GM23338 (cell line): ENCODE measurements around the gene LHX3.

Source experiments
- CREB1 ChIP-seq: fragments of 250-450 bp; sonication (Bioruptor Pico); IDR thresholded peaks from 2 replicates; pipeline ENCODE4 v1.5.0; 2020; ENCODE audit warnings: low read depth, mild to moderate bottlenecking, moderate library complexity
- EZH2 ChIP-seq: fragments of 200-600 bp; sonication (generic); IDR thresholded peaks from one replicate; pipeline ENCODE4 v1.8.0; 2017; ENCODE audit warnings: antibody characterized with exemption, mild to moderate bottlenecking, low read depth; ENCODE audit not compliant: unreplicated experiment
- EZH2phosphoT487 ChIP-seq: fragments of 200-600 bp; sonication (generic); IDR thresholded peaks from one replicate; pipeline ENCODE4 v1.8.1; 2018; ENCODE audit warnings: antibody characterized with exemption; ENCODE audit not compliant: unreplicated experiment
- JUNB ChIP-seq: IDR thresholded peaks from one replicate; pipeline ENCODE4 v1.6.1; 2016; ENCODE audit warnings: antibody characterized with exemption; ENCODE audit not compliant: unreplicated experiment
- NANOG ChIP-seq: IDR thresholded peaks from 2 replicates; pipeline ENCODE4 v1.6.1; 2016; ENCODE audit warnings: antibody characterized with exemption, borderline replicate concordance
- POLR2AphosphoS5 ChIP-seq: IDR thresholded peaks from 2 replicates; pipeline ENCODE4 v1.6.1; 2016; ENCODE audit warnings: antibody characterized with exemption, low read depth
- STAT1 ChIP-seq: IDR thresholded peaks from one replicate; pipeline ENCODE4 v1.6.1; 2016; ENCODE audit warnings: antibody characterized with exemption; ENCODE audit not compliant: unreplicated experiment
- ZNF331 ChIP-seq: fragments of 250-450 bp; sonication (Bioruptor Pico); IDR thresholded peaks from 2 replicates; pipeline ENCODE4 v1.5.0; 2020; ENCODE audit warnings: low read depth, mild to moderate bottlenecking, moderate library complexity
- TF ChIP-seq, protein P1 (sequence below), 2 experiments: fragments of 200-600 bp in 1 of 2; sonication (generic) in 1 of 2; conservative IDR thresholded peaks; 2 replicates each; pipeline versions ENCODE4 v1.5.1 to v1.6.1; 2016 to 2017; ENCODE audit warnings: antibody characterized with exemption in 2 of 2, low read depth in 2 of 2, mild to moderate bottlenecking in 2 of 2, moderate library complexity in 1 of 2
- TF ChIP-seq, protein P2 (sequence below): IDR thresholded peaks from one replicate; pipeline ENCODE4 v1.6.1; 2018; ENCODE audit warnings: antibody characterized with exemption; ENCODE audit not compliant: unreplicated experiment
- TF ChIP-seq, protein P3 (sequence below): fragments of 250-450 bp; sonication (Bioruptor Pico); IDR thresholded peaks from 2 replicates; pipeline ENCODE4 v1.5.0; 2020; ENCODE audit warnings: mild to moderate bottlenecking, moderate library complexity
- TF ChIP-seq, protein P4 (sequence below): IDR thresholded peaks from 2 replicates; pipeline ENCODE4 v1.6.1; 2016; ENCODE audit warnings: antibody characterized with exemption

DNA sequence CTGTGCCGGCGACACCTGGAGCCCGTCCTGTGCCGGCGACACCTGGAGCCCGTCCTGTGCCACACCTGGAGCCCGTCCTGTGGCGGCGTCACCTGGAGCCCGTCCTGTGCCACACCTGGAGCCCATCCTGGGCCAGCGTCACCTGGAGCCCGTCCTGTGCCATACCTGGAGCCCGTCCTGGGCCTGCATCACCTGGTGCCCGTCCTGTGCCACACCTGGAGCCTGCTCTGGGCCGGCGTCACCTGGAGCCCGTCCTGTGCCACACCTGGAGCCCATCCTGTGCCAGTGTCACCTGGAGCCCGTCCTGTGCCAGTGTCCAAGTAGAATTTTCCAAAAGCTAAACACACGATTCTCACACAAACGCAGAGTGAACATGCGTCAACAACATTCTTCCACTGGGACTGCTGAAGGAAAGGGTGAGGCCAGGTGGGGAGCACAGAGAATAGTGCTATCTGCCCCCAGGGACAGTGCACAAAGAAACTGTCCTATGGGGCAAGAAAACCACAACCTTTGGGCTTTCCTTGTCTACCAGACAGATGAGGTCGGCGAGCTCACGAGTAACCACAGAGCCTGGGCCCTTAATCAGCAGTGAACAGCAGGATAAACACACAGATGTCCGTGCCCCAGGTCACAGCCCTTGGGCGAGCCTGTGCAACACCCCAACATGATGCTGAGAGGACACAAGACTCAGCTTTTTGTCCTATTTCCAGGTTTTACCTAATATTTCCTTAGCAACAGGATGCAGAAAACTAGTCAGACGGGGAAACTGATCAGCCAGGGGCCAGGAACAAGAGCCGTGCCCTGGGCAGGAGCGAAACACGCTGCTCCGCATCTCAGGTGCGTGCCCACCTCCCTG is 32.8 kb upstream of the LHX3 start:
- TF ChIP-seq EZH2: no peak
- TF ChIP-seq, protein P1, sequence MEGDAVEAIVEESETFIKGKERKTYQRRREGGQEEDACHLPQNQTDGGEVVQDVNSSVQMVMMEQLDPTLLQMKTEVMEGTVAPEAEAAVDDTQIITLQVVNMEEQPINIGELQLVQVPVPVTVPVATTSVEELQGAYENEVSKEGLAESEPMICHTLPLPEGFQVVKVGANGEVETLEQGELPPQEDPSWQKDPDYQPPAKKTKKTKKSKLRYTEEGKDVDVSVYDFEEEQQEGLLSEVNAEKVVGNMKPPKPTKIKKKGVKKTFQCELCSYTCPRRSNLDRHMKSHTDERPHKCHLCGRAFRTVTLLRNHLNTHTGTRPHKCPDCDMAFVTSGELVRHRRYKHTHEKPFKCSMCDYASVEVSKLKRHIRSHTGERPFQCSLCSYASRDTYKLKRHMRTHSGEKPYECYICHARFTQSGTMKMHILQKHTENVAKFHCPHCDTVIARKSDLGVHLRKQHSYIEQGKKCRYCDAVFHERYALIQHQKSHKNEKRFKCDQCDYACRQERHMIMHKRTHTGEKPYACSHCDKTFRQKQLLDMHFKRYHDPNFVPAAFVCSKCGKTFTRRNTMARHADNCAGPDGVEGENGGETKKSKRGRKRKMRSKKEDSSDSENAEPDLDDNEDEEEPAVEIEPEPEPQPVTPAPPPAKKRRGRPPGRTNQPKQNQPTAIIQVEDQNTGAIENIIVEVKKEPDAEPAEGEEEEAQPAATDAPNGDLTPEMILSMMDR (conservative IDR thresholded peaks at IDR 0.05; ENCODE audit: low read depth in 2 of 2): no peak
- TF ChIP-seq ZNF331 (CRISPR knock-in tag): no peak
- TF ChIP-seq, protein P2, sequence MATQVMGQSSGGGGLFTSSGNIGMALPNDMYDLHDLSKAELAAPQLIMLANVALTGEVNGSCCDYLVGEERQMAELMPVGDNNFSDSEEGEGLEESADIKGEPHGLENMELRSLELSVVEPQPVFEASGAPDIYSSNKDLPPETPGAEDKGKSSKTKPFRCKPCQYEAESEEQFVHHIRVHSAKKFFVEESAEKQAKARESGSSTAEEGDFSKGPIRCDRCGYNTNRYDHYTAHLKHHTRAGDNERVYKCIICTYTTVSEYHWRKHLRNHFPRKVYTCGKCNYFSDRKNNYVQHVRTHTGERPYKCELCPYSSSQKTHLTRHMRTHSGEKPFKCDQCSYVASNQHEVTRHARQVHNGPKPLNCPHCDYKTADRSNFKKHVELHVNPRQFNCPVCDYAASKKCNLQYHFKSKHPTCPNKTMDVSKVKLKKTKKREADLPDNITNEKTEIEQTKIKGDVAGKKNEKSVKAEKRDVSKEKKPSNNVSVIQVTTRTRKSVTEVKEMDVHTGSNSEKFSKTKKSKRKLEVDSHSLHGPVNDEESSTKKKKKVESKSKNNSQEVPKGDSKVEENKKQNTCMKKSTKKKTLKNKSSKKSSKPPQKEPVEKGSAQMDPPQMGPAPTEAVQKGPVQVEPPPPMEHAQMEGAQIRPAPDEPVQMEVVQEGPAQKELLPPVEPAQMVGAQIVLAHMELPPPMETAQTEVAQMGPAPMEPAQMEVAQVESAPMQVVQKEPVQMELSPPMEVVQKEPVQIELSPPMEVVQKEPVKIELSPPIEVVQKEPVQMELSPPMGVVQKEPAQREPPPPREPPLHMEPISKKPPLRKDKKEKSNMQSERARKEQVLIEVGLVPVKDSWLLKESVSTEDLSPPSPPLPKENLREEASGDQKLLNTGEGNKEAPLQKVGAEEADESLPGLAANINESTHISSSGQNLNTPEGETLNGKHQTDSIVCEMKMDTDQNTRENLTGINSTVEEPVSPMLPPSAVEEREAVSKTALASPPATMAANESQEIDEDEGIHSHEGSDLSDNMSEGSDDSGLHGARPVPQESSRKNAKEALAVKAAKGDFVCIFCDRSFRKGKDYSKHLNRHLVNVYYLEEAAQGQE: no peak
- no peak for TF ChIP-seq POLR2AphosphoS5
- TF ChIP-seq NANOG: no peak
- no peak for TF ChIP-seq STAT1
- TF ChIP-seq CREB1 (CRISPR knock-in tag): no peak
- no peak for TF ChIP-seq JUNB
- no peak for TF ChIP-seq EZH2phosphoT487
- TF ChIP-seq, protein P3, sequence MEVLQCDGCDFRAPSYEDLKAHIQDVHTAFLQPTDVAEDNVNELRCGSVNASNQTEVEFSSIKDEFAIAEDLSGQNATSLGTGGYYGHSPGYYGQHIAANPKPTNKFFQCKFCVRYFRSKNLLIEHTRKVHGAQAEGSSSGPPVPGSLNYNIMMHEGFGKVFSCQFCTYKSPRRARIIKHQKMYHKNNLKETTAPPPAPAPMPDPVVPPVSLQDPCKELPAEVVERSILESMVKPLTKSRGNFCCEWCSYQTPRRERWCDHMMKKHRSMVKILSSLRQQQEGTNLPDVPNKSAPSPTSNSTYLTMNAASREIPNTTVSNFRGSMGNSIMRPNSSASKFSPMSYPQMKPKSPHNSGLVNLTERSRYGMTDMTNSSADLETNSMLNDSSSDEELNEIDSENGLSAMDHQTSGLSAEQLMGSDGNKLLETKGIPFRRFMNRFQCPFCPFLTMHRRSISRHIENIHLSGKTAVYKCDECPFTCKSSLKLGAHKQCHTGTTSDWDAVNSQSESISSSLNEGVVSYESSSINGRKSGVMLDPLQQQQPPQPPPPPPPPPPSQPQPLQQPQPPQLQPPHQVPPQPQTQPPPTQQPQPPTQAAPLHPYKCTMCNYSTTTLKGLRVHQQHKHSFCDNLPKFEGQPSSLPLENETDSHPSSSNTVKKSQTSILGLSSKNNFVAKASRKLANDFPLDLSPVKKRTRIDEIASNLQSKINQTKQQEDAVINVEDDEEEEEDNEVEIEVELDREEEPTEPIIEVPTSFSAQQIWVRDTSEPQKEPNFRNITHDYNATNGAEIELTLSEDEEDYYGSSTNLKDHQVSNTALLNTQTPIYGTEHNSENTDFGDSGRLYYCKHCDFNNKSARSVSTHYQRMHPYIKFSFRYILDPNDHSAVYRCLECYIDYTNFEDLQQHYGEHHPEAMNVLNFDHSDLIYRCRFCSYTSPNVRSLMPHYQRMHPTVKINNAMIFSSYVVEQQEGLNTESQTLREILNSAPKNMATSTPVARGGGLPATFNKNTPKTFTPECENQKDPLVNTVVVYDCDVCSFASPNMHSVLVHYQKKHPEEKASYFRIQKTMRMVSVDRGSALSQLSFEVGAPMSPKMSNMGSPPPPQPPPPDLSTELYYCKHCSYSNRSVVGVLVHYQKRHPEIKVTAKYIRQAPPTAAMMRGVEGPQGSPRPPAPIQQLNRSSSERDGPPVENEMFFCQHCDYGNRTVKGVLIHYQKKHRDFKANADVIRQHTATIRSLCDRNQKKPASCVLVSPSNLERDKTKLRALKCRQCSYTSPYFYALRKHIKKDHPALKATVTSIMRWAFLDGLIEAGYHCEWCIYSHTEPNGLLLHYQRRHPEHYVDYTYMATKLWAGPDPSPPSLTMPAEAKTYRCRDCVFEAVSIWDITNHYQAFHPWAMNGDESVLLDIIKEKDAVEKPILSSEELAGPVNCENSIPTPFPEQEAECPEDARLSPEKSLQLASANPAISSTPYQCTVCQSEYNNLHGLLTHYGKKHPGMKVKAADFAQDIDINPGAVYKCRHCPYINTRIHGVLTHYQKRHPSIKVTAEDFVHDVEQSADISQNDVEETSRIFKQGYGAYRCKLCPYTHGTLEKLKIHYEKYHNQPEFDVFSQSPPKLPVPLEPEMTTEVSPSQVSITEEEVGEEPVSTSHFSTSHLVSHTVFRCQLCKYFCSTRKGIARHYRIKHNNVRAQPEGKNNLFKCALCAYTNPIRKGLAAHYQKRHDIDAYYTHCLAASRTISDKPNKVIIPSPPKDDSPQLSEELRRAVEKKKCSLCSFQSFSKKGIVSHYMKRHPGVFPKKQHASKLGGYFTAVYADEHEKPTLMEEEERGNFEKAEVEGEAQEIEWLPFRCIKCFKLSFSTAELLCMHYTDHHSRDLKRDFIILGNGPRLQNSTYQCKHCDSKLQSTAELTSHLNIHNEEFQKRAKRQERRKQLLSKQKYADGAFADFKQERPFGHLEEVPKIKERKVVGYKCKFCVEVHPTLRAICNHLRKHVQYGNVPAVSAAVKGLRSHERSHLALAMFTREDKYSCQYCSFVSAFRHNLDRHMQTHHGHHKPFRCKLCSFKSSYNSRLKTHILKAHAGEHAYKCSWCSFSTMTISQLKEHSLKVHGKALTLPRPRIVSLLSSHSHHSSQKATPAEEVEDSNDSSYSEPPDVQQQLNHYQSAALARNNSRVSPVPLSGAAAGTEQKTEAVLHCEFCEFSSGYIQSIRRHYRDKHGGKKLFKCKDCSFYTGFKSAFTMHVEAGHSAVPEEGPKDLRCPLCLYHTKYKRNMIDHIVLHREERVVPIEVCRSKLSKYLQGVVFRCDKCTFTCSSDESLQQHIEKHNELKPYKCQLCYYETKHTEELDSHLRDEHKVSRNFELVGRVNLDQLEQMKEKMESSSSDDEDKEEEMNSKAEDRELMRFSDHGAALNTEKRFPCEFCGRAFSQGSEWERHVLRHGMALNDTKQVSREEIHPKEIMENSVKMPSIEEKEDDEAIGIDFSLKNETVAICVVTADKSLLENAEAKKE (CRISPR knock-in tag): no peak
- TF ChIP-seq, protein P4, sequence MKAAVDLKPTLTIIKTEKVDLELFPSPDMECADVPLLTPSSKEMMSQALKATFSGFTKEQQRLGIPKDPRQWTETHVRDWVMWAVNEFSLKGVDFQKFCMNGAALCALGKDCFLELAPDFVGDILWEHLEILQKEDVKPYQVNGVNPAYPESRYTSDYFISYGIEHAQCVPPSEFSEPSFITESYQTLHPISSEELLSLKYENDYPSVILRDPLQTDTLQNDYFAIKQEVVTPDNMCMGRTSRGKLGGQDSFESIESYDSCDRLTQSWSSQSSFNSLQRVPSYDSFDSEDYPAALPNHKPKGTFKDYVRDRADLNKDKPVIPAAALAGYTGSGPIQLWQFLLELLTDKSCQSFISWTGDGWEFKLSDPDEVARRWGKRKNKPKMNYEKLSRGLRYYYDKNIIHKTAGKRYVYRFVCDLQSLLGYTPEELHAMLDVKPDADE: no peak
